GM06990 (cell line): ENCODE data around the gene SCEL.

Experiments
- DNase-seq: peaks from one replicate; pipeline ENCODE4 v3.0.0-alpha.2; 2011; ENCODE audit not compliant: insufficient read length; ENCODE audit errors: extremely low read depth
- H3K27me3 ChIP-seq: replicated peaks from 2 replicates; pipeline ENCODE4 v1.6.0; 2011; ENCODE audit warnings: low read length; ENCODE audit not compliant: control insufficient read depth, insufficient read depth
- H3K36me3 ChIP-seq: 2 replicates; pipeline ENCODE4 v1.5.1; 2011; ENCODE audit warnings: low read length; ENCODE audit not compliant: control insufficient read depth, insufficient read depth
- H3K4me3 ChIP-seq: replicated peaks from 2 replicates; pipeline ENCODE4 v1.5.1; 2011; ENCODE audit warnings: low read depth, mild to moderate bottlenecking, control low read depth, low read length
- TF ChIP-seq, protein P1 (sequence below): IDR thresholded peaks from 2 replicates; pipeline ENCODE4 v1.5.1; 2011; ENCODE audit warnings: low read length, control low read depth, mild to moderate bottlenecking, inconsistent platforms; ENCODE audit not compliant: insufficient read depth, poor library complexity, severe bottlenecking

SCEL gene

DNA sequence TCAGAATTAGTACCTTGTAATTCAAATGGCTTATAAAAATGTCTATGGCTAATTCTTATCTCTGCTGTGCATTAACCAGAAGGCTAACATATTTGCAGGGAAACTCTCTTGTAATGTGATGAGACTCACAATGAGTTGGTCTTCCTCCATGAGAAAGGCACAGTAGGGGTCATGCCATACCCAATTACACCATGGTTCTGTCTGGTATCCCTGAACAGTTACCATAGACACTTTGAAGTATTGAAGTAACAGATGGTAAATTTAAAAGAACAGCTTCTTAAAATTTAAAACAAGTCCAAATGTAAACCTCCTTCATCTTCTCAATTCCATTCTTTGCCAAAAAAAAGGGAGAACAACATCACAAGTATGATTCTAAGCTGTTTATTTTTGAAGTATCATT is 139.3 kb downstream of the SCEL start:
- Histone ChIP-seq H3K36me3 (no peaks in the 10 kb centered on the region), H3K4me3 (no peak overlapping the region), H3K27me3 (no peaks in the 10 kb centered on the region; the same call in 1 of the 2 replicates)
- TF ChIP-seq, protein P1, sequence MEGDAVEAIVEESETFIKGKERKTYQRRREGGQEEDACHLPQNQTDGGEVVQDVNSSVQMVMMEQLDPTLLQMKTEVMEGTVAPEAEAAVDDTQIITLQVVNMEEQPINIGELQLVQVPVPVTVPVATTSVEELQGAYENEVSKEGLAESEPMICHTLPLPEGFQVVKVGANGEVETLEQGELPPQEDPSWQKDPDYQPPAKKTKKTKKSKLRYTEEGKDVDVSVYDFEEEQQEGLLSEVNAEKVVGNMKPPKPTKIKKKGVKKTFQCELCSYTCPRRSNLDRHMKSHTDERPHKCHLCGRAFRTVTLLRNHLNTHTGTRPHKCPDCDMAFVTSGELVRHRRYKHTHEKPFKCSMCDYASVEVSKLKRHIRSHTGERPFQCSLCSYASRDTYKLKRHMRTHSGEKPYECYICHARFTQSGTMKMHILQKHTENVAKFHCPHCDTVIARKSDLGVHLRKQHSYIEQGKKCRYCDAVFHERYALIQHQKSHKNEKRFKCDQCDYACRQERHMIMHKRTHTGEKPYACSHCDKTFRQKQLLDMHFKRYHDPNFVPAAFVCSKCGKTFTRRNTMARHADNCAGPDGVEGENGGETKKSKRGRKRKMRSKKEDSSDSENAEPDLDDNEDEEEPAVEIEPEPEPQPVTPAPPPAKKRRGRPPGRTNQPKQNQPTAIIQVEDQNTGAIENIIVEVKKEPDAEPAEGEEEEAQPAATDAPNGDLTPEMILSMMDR = no peak
- DNase-seq = no peak

DNA sequence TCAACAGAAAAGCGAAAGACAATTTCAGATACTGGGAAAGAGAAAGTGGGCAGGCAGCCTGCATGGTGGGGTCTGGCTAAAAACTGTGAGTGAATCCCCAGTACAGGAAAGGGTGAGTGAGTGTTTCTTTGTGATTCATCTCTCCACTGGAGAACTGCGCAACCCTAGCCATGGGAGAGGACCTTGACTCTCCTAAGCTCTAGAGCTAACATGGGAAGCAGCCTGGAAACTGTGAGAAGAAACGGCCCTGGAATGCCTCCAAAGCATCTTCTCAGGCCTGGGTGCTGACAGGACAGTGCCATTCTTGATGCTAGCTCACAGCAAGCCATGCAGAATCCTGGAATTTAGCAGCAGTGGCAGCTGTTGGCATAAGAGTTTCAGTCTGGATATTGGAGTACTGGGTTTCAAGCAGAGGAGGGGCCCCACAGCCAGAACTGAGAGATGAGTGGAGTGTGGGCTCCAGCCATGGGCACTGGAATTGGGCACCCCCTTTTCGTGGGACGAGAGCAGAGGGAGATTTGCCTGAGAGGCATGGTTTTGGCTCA is 143.3 kb downstream of the SCEL start:
- DNase-seq = no peak
- Histone ChIP-seq H3K27me3 (no peaks in the 10 kb centered on the region; the same call in 1 of the 2 replicates), H3K4me3 (no peak overlapping the region), H3K36me3 (no peaks in the 10 kb centered on the region)
- TF ChIP-seq, protein P1 = no peak

DNA sequence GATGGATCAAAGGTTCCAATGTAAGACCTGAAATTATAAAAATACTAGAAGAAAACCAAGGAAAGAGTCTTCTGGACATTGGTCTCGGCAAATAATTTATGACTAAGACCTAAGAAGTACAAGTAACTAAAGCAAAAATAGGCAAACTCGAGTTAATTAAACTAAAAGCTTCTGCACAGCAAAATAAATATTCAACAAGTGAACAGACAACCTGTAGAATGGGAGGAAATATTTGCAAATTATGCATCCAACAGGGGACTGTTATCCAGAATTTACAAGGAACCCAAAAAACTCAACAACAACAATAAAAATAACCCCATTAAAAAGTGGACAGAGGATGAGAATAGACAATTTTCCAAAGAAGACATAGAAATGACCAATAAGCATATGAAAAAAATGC is 152.3 kb downstream of the SCEL start:
- DNase-seq = no peak
- TF ChIP-seq, protein P1 = no peak
- Histone ChIP-seq H3K4me3 (no peak overlapping the region), H3K36me3 (no peaks in the 10 kb centered on the region), H3K27me3 (no peaks in the 10 kb centered on the region)

DNA sequence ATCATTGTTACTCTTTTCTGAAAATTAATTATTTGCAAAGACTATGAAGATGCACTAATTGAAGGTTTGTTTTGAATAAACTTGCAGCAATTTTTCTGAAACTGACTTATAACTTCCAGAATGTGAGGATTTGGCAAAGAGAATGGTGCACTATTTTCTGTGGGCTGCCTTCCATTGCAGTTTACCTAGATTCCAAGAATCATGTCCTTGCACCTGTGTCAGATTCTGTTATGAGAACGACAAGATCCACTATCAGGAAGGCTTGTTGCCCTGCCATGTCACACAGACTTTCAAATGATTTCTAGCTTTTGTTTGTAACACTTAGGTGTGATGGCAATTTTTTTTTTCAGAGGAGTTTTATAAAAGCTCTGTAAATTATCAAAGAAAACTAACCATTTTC is 156.4 kb downstream of the SCEL start:
- DNase-seq = no peak

DNA sequence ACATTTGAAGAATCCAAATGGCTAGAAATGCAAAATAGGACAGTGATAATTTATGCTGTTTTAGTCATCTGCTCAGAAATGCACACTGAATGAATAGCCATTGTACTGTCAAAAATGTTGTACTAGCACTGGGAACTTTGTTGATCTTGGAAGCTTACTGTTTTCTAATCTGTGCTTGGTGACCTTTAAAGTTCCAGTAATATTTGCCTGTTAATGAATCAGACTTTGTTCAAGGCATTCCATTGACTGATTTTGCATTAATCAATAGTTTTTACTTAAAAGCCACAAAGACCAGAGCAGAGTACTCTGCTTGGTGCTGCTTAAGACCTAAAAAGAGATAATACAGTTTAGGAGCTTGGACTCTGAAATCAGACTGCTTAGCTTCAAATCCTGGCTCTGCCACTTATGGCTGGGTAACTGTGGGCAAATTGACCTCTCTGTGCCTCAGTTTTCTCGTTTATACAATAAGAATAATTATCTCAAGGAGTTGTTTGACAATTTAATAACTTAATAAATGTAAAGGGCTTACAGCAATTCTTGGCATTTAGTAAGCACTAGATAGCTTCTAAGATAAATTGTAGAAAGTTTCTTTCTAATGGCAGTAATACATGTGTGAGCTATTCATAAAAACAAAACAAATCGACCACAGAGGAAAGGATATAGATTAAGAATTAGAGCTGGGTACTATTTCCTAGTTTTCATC is 157.4 kb downstream of the SCEL start:
- no peaks in the 10 kb centered on the region for H3K27me3 ChIP-seq
- TF ChIP-seq, protein P1 = no peak
- H3K4me3 ChIP-seq = no peak overlapping the region
- H3K36me3 ChIP-seq = no peaks in the 10 kb centered on the region
- no peak for DNase-seq

More for the DNA sequence above, 156.4 kb downstream of the SCEL start:
- H3K36me3 ChIP-seq = no peaks in the 10 kb centered on the region
- TF ChIP-seq, protein P1 = no peak
- H3K27me3 ChIP-seq = no peaks in the 10 kb centered on the region
- no peak overlapping the region for H3K4me3 ChIP-seq

DNA sequence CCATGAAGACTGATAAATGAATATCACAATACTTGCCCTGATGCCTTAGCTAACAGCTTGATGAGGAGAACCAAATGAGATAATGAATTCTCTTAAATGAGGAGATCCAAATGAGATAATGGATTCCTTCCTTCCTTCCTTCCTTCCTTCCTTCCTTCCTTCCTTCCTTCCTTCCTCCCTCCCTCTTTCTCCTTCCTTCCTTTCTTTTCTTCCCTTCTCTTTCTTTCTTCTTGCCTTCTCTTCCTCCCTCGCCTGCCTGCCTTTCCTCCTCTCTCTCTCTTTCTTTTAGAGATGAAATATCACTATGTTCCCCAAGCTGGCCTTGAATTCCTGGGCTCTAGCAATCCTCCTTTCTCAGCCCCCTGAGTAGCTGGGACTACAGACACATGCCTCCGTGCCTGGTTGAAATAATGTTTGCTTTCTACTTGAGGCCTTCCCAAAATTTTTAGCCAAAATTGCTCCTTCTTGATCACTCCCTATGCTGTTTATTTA is 158.0 kb downstream of the SCEL start:
- no peak for DNase-seq
- TF ChIP-seq, protein P1 = no peak
- H3K27me3 ChIP-seq = no peaks in the 10 kb centered on the region
- no peaks in the 10 kb centered on the region for H3K36me3 ChIP-seq
- no peak overlapping the region for H3K4me3 ChIP-seq
